Fibroblast of lung (primary cell): ENCODE data around the gene CRISP1.

ENCODE experiments used
- CTCF ChIP-seq, 2 donors: IDR thresholded peaks in 1 of 2; conservative IDR thresholded peaks in 1 of 2; 1 replicate in 1 of 2; 2 replicates in 1 of 2; pipeline ENCODE4 v1.5.1; 2011 to 2012; ENCODE audit warnings: low read length in 2 of 2, control low read depth in 1 of 2, inconsistent platforms in 1 of 2, low read depth in 1 of 2, mild to moderate bottlenecking in 1 of 2
- EZH2 ChIP-seq: IDR thresholded peaks from 2 replicates; pipeline ENCODE4 v1.5.1; 2012; ENCODE audit warnings: low read length, control low read depth, mild to moderate bottlenecking; ENCODE audit errors: missing control alignments

- TF ChIP-seq CTCF (conservative IDR thresholded peaks at IDR 0.05 in 1 of 2, IDR thresholded peaks at IDR 0.05 in 1 of 2; ENCODE audit: low read depth in 1 of 2, low read length in 2 of 2) (no peak), EZH2 (no peak)
These were observed 51.2 kb downstream of the CRISP1 start for GRCh38 chr6:49815166-49815565.
